ENCODE measurements around the gene RAB3B. TPM values are rescaled to one million over a fixed set of nuclear protein-coding genes. Genes with fewer than 3 reads are reported as not detected.

RAB3B gene, protein sequence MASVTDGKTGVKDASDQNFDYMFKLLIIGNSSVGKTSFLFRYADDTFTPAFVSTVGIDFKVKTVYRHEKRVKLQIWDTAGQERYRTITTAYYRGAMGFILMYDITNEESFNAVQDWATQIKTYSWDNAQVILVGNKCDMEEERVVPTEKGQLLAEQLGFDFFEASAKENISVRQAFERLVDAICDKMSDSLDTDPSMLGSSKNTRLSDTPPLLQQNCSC
- total RNA-seq = 3.0 and 5.8 TPM in 2 replicates

DNA sequence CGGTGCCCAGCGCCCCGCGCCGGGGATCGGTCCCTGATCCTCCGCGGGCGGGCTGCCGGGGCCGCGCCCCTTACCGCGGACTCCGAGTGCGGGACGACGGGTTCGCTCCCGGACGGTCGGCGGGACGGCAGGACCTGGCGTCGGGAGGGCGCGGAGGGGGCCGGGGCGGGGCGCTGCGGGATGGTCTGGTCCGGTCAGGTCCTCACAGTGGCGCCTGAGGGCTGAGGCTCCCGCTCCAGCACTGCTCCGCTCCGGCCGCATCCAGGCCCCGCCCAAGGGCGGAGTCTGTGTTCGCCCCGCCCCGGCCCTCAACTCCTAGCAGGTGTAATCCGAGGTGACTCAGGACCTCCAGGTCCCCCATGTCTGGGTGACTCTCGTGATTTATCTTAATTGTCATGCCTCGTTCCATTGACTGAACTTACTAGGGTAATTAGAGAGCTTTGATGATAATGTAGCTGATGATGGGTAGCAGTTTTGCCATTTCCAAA lies at the start of gene RAB3B:
Gene RAB3B (minus strand): TSS at position 223 of the 488 bp plus-strand sequence. CDS start 13,583 bp downstream, outside the sequence.

DNA sequence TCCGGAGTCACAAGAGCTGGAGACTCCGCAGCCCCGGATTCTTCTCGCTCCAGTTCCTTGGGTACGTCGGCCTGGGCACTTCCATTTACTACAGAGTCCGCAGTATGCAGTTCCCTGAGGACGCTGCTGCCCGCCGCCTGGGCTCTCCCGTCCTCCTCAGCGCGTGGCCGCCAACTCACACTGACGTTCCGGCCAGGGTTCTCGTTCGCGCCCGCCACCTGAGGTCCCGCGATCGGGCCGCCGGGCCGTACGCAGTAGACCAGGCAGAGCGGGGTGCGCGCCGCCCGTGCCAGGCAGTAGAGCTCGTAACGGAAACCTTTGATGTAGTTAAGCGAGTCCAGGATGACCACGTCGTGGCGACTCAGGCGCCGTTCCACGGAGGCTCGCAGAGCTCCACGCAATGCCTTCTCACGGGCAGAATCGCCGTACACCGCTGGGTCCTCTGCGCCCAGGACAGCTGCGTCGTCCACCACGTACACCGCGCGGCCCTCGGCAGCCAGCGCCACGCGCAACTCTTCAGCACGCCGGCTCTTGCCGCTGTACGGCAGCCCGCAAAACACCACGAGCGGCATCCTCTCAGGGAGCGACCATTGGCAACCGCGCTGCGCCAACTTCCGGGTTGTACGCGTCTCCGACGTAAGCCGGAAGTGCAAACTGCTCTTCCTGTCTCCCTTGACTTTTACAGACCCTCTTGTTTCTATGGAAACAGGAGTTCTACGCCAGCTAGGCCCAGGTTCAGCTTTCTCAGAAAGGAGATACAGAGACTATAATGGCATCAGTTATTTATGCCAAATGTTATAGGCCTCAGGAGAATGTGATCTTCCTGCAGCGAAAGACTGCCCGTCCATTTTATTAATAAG lies 42.9 kb upstream of the RAB3B start, which contains the start of gene KTI12:
Gene KTI12 (minus strand): TSS at position 621 of the 860 bp plus-strand sequence. CDS start 49 bp downstream, at position 572.

DNA sequence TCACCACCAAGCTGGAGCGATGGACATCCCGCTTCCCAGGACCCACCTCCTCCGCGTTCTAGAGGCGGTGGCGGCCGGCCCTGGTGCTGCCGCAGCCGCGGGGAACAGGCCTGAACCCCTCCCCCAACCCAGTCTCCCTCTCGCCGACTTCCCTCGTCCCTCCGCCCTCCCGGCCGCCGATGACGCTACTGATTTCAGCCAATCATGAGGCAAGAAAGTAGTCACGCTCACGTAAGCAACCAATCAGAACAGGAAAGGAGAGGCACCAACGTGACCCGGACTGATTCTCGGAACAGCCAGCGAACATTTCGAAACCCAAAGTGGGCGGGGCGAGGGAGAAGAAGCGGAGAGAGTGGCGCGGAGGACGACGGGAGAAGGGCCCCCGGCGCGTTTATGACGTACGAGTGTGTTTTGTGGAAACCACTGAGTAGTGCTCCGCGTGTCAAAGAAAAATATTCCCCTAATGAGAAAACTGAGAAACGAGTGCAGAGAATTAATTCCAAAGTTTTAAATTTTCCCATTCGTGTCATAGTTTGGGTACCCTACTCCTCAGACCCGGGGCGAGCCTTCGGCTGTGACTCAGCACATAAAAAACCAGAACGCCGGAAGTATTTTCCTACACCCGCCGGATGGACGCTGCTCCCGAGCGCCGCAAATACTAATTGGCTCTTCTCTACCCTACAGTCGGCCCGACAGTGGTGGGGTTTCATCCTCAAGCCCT lies 111.7 kb downstream of the RAB3B start, which contains the start of gene NRDC:
Gene NRDC (minus strand): TSS at position 112 of the 721 bp plus-strand sequence. CDS start 112 bp downstream, outside the sequence.

Other genes starting within 250 kb of the RAB3B start
- gene NRDC, start 112.0 kb downstream of the RAB3B start, total RNA-seq = 57.3 and 59.8 TPM in 2 replicates
- gene KTI12, start 43.1 kb upstream of the RAB3B start, total RNA-seq = 11.9 and 14.6 TPM in 2 replicates
- 30.2 and 39.8 TPM in 2 replicates for gene TXNDC12, start 64.5 kb upstream of the RAB3B start, total RNA-seq
- gene BTF3L4, start 65.6 kb upstream of the RAB3B start, total RNA-seq = 79.3 and 102 TPM in 2 replicates
- 26.6 and 31.3 TPM in 2 replicates for gene ZFYVE9, start 151.4 kb upstream of the RAB3B start, total RNA-seq

Data from epithelial cell of umbilical artery (primary cell).